Stimulated activated CD4-positive, alpha-beta T cell treated with anti-CD3 and anti-CD28 coated beads, Interleukin-2, amount 100 ng/mL, for 24 hours (primary cell): ENCODE results near the gene DLG4.

Experiments used
- DNase-seq, 2 donors: peaks; one replicate each; pipeline ENCODE4 v3.0.0-alpha.2; 2020

Gene DLG4

GRCh38 chr17:7228920-7229319 is 9.3 kb upstream of the DLG4 start:
- no peak for DNase-seq

DNA sequence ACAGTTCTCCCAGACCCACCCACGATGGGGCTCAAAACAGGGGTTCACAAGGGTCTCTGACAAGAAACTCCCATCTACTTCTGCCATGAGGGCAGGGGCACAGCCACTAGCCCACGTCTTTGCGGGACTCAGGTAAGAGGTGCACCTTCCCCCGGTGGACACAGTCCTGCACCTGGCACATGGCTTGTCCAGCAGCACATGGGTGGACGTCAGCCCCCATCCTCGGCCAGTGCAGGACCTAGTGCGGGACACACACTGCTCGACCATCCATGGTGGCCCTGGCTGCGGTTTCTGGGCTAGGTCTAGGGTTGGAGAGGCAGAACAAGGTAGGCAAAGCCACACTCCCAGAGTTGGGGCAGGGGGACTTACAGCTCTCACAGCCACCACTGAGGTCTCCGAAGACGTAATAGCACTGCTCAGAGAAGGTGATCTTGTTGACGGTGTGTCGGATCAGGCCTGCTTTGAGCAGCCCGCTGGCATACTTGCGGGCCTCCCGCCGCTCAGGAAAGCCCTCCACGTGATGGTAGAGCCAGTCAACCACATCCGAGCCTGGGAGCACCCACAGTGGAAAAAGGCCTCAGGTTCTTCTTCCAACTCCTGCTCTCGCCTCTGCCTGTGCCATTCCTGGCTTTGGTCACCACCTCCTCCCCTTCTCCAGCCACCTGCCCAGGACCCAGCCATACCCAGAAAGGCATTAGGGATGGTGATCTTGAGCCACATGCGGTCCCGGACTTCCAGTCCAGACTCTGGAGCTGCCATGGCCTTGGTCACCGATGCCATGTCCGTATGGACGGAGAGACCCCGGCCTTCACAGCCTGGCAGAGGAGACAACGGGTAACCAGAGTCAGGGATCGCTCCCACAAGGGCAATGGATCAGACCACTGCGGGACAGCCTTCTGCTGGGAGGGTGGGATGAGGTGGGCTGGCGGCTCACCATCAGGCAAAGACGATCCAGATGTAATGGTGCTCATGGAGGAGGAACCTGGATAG is 7.4 kb upstream of the DLG4 start:
- DNase-seq: no peak

- no peak for DNase-seq
Observed at GRCh38 chr17:7225711-7226331, 6.2 kb upstream of the DLG4 start.

- DNase-seq: no peak
Observed at GRCh38 chr17:7224661-7225111, 5.0 kb upstream of the DLG4 start.

DNA sequence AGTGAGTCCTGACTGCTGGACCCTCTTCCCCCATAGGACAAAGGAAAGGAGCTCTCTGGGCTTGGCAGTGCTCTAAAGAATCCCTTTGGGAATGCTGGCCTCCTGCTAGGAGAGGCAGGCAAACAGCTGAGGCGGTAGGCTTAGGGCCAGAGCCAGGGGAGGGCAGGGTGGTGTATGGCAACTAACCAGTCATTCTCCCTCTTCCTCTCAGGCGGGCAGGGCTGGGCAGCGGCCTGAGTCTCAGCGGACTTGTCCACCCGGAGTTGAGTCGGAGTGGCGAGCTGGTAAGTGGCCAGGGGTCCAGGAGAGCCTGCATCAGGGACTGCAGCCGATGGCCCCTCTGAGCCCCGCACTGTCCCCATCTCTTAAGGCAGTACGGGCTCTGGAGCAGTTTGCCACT is 4.5 kb upstream of the DLG4 start:
- no peak for DNase-seq

DNA sequence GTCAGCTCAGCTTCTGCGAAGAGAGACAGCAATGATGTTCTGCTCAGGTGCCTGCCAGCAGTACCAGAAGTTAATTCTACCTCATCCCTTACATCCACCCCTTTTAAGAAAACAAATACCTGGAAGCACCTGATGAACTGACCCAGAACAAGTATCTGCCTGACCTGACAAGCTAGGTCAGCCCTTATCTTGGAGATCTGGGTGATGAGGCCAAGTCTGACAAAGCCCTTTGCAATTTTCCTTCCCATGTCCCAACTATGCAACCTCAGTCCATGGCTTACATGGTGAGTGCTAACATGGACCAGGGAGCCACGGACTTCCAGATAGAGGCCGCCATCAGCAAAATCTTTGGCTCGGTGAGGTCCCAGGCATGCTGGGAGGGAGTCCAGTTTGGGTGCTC is 3.7 kb upstream of the DLG4 start:
- no peak for DNase-seq

DNA sequence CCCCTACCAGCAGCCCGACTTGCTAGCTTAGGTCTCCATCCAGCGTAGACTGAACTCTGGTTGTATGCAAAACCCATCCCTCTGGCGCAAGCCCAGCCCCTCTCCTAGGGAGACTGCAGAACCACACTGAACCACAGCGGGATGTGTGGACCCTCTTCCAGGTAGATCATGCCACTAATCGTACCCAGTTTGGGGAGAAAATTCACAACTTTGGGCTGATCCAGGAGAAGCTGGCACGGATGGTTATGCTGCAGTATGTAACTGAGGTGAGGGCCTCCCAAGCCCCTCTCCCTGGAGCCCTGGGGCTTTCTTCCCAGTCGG is 3.3 kb upstream of the DLG4 start:
- no peak for DNase-seq

GRCh38 chr17:7222093-7222971 is 2.7 kb upstream of the DLG4 start:
- DNase-seq: no peak

- DNase-seq: no peak
Observed at GRCh38 chr17:7221278-7222092, 1.8 kb upstream of the DLG4 start.

- DNase-seq: peak; percentile 63 to 64
Observed at GRCh38 chr17:7220593-7221277, 1.1 kb upstream of the DLG4 start.

DNA sequence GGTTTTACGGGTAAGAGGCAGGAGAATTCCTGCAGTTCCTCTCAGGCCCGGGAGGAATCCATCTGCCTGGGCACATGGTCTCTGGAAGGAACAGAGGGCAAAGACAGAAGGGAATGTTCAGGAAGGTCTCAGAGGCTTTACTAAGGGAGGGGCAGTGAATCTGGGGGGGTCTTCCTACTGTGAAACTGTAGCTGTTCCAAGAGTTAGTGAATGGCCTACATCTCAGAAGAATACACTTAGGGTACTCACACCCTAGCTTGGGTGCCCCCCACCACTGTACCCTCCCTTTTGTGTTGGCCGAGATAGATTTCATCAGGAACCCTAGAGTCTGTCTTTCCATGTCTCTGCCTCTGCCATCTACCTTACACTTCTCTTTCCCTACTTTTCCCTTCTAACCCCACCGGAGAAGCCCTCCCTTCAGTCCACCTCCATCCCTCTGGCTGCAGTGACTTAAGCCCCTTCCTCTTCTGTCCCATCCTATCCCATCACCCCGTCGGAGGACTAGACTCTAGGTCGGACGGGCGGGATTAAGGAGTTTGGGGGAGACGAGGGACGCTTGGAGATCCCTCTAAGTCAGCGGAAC is 316 bp downstream of the DLG4 start:
- DNase-seq: no peak

GRCh38 chr17:7218758-7219157 is 878 bp downstream of the DLG4 start:
- DNase-seq: no peak

GRCh38 chr17:7218166-7218565 is 1.5 kb downstream of the DLG4 start:
- DNase-seq: no peak

DNA sequence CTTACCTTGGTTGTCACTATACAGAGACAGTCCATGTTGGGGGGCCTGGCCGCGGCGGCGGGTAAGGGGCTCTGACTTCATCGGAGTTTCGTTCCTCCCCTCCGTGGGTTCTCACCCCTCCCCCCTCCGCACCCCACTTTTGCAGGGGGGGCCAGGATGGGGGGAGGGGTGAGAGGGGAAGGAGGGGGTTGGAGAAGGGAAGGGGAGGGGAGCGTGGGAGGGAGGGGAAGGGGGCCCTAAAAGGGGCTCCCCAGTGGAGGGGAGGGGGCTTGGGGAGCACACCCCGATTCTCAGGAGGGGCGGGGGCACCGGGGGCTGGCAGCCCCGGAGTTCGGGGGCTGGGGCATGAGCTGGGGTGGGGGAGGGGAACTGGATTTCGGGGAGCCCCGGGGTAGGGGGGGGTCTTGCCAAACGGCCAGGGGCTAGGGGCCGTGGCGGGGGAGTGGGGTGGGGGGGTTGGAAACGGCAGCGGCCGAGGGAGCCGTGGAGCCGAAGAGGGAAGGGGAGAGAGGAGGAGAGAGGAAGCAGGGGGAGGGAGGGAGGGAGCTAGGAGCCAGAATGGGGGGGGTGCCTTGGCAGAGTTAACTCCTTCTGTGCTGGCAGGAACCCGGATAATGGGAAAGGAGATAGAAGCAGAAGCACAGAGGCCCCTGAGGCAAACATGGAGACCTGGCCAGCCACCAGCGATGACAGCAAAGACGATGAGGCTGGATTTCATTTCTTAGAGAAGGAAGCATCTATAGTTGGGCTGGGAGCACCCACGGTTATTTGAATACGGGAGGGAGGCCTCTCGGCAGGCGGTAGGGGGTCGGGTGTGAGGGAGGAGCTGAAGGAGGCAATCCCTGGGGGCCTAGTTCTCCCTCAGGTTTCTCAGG is 2.3 kb downstream of the DLG4 start:
- DNase-seq: no peak

- no peak for DNase-seq
Observed at GRCh38 chr17:7216242-7217112, 3.2 kb downstream of the DLG4 start.

GRCh38 chr17:7215652-7216180 is 3.9 kb downstream of the DLG4 start:
- no peak for DNase-seq

GRCh38 chr17:7215136-7215638 is 4.4 kb downstream of the DLG4 start:
- no peak for DNase-seq

DNA sequence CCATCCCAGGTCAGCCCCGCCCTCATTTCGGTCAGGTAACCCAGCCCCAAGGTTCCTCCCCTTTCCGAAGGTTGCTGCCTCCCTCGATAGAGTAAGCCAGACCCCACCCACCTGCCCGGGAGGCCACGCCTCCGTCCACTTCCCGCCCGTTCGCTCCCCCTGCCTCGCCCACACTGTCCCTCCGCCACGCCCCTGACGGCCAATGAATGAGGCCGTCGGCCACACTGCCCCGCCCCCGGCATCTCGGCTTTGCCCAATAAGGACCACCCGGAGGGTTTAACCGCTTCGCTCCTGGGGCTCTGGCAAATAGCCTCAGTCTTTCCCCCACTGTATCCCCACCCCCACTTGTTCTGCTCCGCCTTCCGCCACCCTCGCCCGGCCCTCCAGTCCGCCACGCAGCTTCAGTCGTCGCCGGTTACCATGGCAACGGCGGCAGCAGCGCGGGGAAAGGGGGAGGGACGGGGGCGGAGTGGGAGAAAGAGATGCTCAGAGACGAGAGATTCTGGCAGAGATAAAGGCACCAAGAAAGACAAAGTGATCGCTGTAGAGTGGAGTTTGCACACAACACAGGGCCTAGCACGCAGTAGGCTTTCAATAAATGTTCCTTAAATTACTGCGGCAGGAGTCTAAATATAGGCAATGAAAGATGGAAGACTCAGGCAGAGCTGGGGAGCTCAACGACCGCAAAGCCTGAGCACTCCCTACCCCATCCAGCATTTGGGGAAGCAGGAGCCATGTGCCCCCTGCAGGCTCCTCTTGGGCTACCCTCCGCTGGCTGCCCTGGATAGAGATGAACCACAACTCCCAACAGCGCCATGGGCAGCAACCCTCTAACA is 5.1 kb downstream of the DLG4 start:
- DNase-seq: peak; percentile 100
